ENCODE data around the gene SLC45A2.

Gene SLC45A2

DNA sequence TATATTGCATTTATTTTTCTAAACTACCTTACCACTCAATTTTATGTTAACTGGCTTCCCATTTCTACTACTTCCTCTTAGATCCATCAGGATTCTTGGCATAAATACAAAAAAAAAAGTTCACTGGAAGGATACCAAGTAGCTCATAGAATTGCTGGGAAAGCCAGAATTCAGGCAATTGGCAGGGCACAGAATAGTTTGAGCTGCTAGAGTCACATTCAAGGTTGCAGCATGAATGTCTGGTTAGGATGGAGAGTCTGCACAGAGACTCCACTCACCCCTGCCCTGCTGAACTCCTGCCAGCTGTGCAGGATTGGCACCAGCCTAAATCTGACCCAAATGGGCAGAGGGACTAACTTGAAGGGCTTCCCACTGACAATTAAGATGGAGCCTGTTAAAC lies 28.3 kb upstream of the SLC45A2 start:
- TF ChIP-seq, protein P1, sequence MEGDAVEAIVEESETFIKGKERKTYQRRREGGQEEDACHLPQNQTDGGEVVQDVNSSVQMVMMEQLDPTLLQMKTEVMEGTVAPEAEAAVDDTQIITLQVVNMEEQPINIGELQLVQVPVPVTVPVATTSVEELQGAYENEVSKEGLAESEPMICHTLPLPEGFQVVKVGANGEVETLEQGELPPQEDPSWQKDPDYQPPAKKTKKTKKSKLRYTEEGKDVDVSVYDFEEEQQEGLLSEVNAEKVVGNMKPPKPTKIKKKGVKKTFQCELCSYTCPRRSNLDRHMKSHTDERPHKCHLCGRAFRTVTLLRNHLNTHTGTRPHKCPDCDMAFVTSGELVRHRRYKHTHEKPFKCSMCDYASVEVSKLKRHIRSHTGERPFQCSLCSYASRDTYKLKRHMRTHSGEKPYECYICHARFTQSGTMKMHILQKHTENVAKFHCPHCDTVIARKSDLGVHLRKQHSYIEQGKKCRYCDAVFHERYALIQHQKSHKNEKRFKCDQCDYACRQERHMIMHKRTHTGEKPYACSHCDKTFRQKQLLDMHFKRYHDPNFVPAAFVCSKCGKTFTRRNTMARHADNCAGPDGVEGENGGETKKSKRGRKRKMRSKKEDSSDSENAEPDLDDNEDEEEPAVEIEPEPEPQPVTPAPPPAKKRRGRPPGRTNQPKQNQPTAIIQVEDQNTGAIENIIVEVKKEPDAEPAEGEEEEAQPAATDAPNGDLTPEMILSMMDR (IDR thresholded peaks at IDR 0.05): no peak

DNA sequence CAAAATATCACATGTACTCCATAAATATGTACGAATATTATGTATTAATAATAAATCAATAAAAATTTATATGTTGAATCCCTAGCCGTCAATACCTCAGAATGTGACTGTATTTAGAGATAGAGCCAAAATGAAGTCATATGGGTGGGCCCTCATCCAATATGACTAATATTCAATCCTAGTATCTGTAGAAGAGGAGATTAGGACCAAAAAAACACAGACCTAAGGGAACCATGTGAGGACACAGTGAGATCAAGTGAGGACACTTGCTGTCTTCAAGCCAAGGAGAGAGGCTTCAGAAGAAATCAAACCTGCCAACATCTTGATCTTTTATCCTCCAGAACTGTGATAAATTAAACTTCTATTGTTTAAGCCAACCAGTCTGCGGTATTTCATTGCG lies 27.0 kb upstream of the SLC45A2 start:
- TF ChIP-seq, protein P1 (IDR thresholded peaks at IDR 0.05): no peak

DNA sequence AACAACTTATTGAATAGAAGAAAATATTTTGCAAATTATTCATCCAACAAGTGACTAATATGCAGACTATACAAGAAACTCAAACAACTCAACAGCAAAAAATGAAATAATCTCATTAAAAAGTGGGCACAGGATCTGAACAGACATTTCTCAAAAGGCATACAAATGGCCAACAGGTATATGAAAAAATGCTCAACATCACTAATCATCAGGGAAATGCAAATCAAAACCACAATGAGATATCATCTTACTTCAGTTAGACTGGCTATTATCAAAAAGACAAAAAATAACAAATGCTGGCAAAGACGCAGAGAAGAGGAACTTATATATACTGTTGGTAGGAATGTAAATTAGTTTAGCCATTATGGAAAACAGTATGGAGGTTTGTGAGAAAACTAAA lies 25.1 kb upstream of the SLC45A2 start:
- TF ChIP-seq, protein P1 (IDR thresholded peaks at IDR 0.05): no peak

DNA sequence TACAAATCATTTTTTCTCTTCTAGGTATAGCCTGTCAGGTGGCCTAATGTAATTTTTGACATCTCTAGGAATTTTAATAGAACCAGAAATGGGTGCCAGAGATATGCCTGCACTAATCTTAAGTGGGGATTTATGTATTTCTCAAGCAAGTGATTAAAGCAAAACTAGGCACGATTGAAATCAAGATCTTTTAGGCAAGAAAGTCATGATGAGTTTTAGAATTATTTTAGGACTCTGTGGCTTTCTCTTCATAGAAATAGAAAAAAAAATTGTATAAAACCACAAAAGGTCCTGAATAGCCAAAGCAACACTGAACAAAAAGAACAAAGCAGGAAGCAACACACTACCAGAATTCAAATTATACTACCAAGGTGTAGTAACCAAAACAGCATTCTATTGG lies 24.3 kb upstream of the SLC45A2 start:
- TF ChIP-seq, protein P1 (IDR thresholded peaks at IDR 0.05): no peak

- TF ChIP-seq, protein P1 (IDR thresholded peaks at IDR 0.05): no peak
Measured at GRCh38 chr5:34007621-34008600, 23.4 kb upstream of the SLC45A2 start, which contains the start of gene AMACR. TSS of gene AMACR (minus strand) at chr5:34008050. CDS start at chr5:34008019, 31 bp downstream.

GRCh38 chr5:34007201-34007620 lies 22.7 kb upstream of the SLC45A2 start:
- TF ChIP-seq, protein P1 (IDR thresholded peaks at IDR 0.05): no peak

DNA sequence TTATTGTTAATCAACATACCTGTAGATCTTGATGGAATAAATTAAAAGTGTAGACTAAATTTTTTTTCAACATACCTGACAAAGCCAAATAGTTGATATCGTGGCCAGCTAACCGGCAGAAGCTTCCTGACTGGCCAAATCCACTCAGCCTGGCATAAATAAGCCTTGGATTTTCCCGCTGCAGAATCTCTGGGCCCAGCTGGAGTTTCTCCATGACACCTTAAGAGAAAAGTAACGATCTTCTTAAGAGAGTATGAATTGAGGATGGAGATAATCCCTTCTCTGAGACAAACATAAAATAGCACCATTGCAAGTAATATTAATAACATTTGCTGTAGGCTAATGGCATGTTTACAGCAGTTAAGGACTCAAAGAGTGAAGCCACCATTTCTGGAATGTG lies 21.2 kb upstream of the SLC45A2 start:
- TF ChIP-seq, protein P1 (IDR thresholded peaks at IDR 0.05): no peak

Measured in LNCAP (cell line).